Small intestine (tissue), 7 donors: ENCODE measurements around the gene SNORC. TPM values are rescaled to one million over a fixed set of nuclear protein-coding genes. Genes with fewer than 3 reads are reported as not detected.
A peak's percentile ranks its signal among the peaks of the same experiment; 100 is the strongest.

Experiments used
- DNase-seq, 2 donors: peaks; one replicate each; pipeline versions ENCODE4 v3.0.0 to v3.0.0-alpha.2; 2013
- FAIRE-seq: peaks from 2 replicates; lab custom pipeline; 2012; peaks lifted over from hg19 to GRCh38; lab: Jason Lieb, UNC
- H3K27ac ChIP-seq, 3 donors: one replicate each; pipeline ENCODE4 v1.5.1; 2013; ENCODE audit warnings: low read length in 2 of 3, mild to moderate bottlenecking in 2 of 3, control low read depth in 1 of 3, inconsistent platforms in 1 of 3, low read depth in 1 of 3, moderate library complexity in 1 of 3
- H3K27me3 ChIP-seq, 3 donors: one replicate each; pipeline ENCODE4 v1.6.1; 2013; ENCODE audit warnings: low read length in 3 of 3, inconsistent platforms in 1 of 3; ENCODE audit not compliant: control insufficient read depth in 3 of 3, insufficient read depth in 3 of 3
- H3K36me3 ChIP-seq, 3 donors: one replicate each; pipeline ENCODE4 v1.6.1; 2013; ENCODE audit warnings: low read length in 3 of 3, inconsistent platforms in 1 of 3, low read depth in 1 of 3, mild to moderate bottlenecking in 1 of 3, moderate library complexity in 1 of 3; ENCODE audit not compliant: control insufficient read depth in 3 of 3, insufficient read depth in 2 of 3
- H3K4me1 ChIP-seq, 3 donors: one replicate each; pipeline ENCODE4 v1.6.1; 2013; ENCODE audit warnings: low read length in 2 of 3, inconsistent platforms in 1 of 3, low read depth in 1 of 3, mild to moderate bottlenecking in 1 of 3, moderate library complexity in 1 of 3; ENCODE audit not compliant: control insufficient read depth in 3 of 3, insufficient read depth in 2 of 3
- H3K4me3 ChIP-seq, 3 donors: one replicate each; pipeline ENCODE4 v1.5.1; 2013; ENCODE audit warnings: low read length in 3 of 3, control low read depth in 1 of 3, inconsistent platforms in 1 of 3, low read depth in 1 of 3, mild to moderate bottlenecking in 1 of 3, moderate library complexity in 1 of 3
- H3K9me3 ChIP-seq, 2 donors: one replicate each; pipeline ENCODE4 v1.6.1; 2013; ENCODE audit warnings: low read depth in 1 of 2, low read length in 1 of 2; ENCODE audit not compliant: control insufficient read depth in 2 of 2, insufficient read depth in 1 of 2
- WGBS, 3 donors: extraction: QIAGEN DNeasy Blood & Tissue Kit; methylation state at CpG; one replicate each; pipeline ENCODE4 v1.1.7; 2013; 5-methylcytosine and 5-hydroxymethylcytosine counted together
- polyA plus RNA-seq, 4 donors: library from polyadenylated mRNA; stranded (reverse) in 3 of 4; unstranded in 1 of 4; fragments of 200-250 nt in 3 of 4; fragments of 120-200 nt in 1 of 4; gene quantifications; one replicate each; pipeline versions ENCODE4 v1.2.1 to v1.2.3, GENCODE V29; 2013
- donor health status: healthy with polysubstance abuse.
- donor health status: control.
- donor health status: control.
- donor health status: Bipolar disorder and iron deficiency.
- donor health status: healthy.

The SNORC gene
- polyA plus RNA-seq, 4 donors = 6.3 to 16.5 (median 10.4) TPM

DNA sequence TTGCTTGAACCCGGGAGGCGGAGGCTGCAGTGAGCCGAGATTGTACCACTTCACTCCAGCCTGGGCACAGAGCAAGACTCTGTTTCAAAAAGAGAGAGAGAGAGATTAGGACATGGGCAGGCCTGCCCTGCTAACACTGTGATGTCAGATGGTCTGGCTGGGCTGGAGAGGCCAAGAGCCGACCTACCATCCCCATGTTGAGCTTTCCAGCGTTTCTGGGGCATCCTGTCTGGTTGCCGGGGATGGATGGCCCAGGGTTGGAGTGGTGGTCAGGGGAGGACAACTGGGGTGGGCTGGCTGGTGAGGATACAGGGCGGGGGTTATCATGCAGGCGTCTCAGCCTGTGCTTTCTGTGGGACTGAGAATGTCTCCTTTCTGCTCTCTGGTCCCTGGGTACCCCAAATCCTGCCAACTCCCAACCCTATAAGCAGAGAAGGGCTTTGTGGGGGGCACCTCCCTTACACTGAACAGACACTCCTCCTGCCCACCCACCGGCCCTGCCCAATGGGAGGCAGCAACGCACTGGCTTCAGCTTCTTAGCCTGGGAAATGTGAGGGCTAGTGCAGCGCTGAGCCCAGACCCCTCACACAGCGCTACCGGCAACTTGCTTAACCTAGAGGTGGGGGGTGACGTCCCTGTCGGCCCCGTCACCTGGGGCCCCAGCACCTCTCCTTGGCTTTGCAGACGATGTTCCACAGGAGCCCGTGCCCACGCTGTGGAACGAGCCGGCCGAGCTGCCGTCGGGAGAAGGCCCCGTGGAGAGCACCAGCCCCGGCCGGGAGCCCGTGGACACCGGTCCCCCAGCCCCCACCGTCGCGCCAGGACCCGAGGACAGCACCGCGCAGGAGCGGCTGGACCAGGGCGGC, 5.4 kb downstream of the SNORC start:
- H3K27ac ChIP-seq = peak overlapping the region; percentile 70 to 94 (median 88)
- peak overlapping the region; percentile 38 to 69 (median 69) for H3K4me3 ChIP-seq

DNA sequence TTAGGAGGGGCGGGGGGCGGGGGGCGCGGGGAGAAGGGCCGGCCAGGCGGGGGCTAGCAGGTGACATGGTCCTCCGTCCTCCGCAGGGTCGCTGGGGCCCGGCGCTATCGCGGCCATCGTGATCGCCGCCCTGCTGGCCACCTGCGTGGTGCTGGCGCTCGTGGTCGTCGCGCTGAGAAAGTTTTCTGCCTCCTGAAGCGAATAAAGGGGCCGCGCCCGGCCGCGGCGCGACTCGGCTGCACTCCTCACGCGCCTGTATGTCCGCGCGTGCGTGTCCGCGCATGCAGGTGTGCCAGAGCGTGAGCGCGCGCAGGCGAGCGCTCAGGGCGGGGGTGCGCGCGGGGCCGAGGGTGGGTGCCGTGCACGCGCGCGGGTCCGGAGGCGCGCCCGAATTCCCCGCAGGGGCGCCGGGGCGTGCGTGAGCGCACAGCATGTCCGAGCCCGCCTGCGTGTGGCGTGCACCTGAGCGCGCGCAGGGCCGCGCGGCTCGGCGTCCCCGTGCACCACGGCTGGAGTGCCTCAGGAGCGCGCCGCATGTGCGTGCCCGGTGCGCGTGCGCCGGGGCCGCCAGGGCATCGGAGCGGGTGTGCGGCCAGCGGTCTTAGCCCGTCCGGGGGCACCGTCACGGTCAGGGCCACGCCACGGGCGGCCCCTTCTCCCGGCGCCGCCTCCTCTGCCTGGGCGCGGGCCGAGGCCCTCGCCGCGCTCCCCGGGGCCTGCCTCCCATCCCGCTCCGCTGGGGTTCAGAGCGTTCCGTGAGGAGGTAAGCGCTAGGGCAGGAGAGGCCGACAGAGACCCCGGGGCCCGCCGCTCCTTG, 6.3 kb downstream of the SNORC start:
- 0 to 1% (median 1%) methylated on average over 77 to 118 of the region's 119 CpGs for WGBS, 3 donors
- Histone ChIP-seq H3K9me3 (no peaks in the 10 kb centered on the region), H3K27ac (peak overlapping the region; percentile 66 to 81 (median 81)), H3K4me3 (peak overlapping the region; percentile 38 to 69 (median 69)), H3K36me3 (peaks cover 0 to 50% (median 2%) of the 10 kb centered on the region in 3 donors), H3K4me1 (peaks cover 3 to 48% (median 5%) of the 10 kb centered on the region in 3 donors), H3K27me3 (peaks cover 0 to 2% (median 0%) of the 10 kb centered on the region in 3 donors)
- DNase-seq (peak; percentile 81 to 90), FAIRE-seq (no peak)

More for the DNA sequence above, 5.4 kb downstream of the SNORC start:
- FAIRE-seq (no peak), DNase-seq (peak in 1 of 2 donors; percentile 64)
- H3K4me1 ChIP-seq = peaks cover 3 to 53% (median 5%) of the 10 kb centered on the region in 3 donors
- 10 to 19% (median 15%) methylated on average over 28 to 37 of the region's 37 CpGs for WGBS, 3 donors
- peaks cover 0 to 47% (median 2%) of the 10 kb centered on the region in 3 donors for H3K36me3 ChIP-seq
- H3K9me3 ChIP-seq = no peaks in the 10 kb centered on the region
- peaks cover 0 to 2% (median 0%) of the 10 kb centered on the region in 3 donors for H3K27me3 ChIP-seq

DNA sequence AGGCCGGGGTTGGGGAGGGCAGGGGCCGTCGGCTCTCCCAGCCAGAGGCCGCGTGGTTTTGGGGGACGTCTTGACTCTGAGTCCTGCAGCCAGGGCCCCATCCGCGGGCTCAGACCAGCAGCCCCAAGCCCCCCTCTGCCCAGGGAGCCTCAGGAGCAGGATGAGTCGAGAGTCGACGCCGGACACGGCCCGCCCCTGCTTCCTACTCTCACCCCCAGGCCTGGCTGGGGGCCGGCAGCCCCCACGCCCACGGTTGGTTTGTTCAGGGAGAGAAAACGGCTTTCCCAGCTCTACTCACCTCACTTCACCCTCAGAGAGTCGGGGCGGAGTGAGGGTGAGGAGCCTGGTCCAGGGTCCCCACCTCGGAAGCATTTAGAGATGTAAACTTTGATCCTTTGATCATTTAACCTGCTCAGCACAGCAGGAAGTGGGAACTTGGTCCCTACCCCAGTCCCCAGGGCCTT, 6.9 kb downstream of the SNORC start:
- Histone ChIP-seq H3K27me3 (peaks cover 0 to 2% (median 0%) of the 10 kb centered on the region in 3 donors), H3K4me1 (peaks cover 3 to 42% (median 5%) of the 10 kb centered on the region in 3 donors), H3K27ac (peak overlapping the region; percentile 58 to 81 (median 65)), H3K9me3 (no peaks in the 10 kb centered on the region), H3K36me3 (peaks cover 0 to 46% (median 5%) of the 10 kb centered on the region in 3 donors), H3K4me3 (peak overlapping the region; percentile 29 to 69 (median 62))
- WGBS, 3 donors = 5 to 21% (median 20%) methylated on average over 18 to 21 of the region's 21 CpGs
- DNase-seq (peak; percentile 59 to 73), FAIRE-seq (no peak)

DNA sequence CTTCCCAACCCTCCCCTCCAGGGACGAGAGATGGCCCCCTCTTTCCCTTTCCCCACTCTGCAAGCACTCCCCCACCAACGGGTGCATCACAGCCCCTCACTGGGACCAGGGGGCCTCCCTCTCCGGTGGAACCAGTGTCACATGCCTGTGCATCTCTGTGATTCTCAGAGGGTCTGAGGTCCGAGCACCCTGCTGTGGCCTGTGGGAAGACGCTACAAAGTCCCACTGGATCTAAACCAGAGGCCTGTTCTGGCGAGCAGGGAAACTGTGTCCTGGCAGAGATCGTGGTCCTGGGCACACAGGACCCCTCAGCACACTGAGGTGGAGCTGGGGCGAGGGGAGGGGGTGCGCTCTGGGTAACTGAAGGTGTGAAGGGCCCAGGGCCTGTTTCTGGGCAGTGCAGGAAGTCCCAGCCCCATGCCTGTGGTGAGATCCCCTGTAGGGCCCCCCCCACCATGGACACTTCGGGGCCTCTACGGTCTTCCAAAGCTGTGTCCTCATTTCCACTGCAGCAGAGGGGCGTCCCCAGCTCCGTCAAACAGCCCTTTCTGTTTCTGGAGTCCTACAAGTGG, 8.0 kb downstream of the SNORC start:
- no peak for FAIRE-seq
- H3K36me3 ChIP-seq = peaks cover 0 to 53% (median 7%) of the 10 kb centered on the region in 3 donors
- H3K4me1 ChIP-seq = peaks cover 3 to 32% (median 5%) of the 10 kb centered on the region in 3 donors
- no peak overlapping the region for H3K4me3 ChIP-seq
- no peak for DNase-seq
- no peak overlapping the region for H3K27ac ChIP-seq
- peaks cover 0 to 2% (median 0%) of the 10 kb centered on the region in 3 donors for H3K27me3 ChIP-seq
- H3K9me3 ChIP-seq = no peaks in the 10 kb centered on the region
- 87 to 92% (median 88%) methylated on average over 13 of the region's 13 CpGs for WGBS, 3 donors

DNA sequence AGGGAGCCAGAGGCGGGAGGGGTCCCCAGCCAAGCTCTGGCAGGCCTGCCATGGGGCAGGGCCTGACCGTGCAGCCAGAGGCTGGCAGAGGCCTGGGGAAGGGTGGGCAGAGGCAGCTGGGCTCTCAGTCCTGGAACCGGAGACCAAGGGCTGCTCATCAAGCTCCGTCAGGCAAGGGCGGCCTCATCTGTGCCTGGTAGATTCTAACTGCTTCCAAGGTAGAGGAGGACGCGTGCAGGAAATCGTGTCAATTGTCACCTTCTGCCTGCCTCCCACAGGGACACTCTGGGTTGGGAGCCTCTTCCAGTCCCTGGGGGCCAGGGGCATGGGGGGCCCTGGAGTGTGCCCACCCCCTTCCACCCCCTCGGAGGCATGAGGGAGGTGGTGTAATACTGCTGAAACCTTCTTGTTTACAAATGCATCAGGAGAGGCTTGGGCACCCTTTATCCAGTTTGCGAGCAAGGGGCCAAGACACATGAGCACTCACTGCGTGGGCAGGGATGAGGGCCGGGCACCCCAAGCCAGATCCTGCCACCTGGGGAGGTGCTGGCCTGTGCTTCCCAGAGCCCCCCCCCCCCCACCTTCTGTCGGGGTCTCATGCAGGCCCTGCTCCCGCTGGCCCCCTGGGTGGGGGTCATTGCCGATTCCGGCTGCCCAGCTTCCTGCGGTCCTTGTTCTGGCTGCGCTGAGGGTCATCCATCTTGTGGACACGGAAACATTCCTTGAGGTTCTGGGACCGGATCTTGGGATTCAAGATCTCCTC, 9.0 kb downstream of the SNORC start:
- H3K4me3 ChIP-seq = no peak overlapping the region
- no peak for FAIRE-seq
- H3K4me1 ChIP-seq = peaks cover 0 to 22% (median 3%) of the 10 kb centered on the region in 3 donors
- no peak for DNase-seq
- no peaks in the 10 kb centered on the region for H3K9me3 ChIP-seq
- 78 to 83% (median 82%) methylated on average over 19 to 20 of the region's 20 CpGs for WGBS, 3 donors
- H3K27me3 ChIP-seq = peaks cover 0 to 2% (median 0%) of the 10 kb centered on the region in 3 donors
- H3K36me3 ChIP-seq = peaks cover 0 to 59% (median 9%) of the 10 kb centered on the region in 3 donors
- H3K27ac ChIP-seq = no peak overlapping the region

DNA sequence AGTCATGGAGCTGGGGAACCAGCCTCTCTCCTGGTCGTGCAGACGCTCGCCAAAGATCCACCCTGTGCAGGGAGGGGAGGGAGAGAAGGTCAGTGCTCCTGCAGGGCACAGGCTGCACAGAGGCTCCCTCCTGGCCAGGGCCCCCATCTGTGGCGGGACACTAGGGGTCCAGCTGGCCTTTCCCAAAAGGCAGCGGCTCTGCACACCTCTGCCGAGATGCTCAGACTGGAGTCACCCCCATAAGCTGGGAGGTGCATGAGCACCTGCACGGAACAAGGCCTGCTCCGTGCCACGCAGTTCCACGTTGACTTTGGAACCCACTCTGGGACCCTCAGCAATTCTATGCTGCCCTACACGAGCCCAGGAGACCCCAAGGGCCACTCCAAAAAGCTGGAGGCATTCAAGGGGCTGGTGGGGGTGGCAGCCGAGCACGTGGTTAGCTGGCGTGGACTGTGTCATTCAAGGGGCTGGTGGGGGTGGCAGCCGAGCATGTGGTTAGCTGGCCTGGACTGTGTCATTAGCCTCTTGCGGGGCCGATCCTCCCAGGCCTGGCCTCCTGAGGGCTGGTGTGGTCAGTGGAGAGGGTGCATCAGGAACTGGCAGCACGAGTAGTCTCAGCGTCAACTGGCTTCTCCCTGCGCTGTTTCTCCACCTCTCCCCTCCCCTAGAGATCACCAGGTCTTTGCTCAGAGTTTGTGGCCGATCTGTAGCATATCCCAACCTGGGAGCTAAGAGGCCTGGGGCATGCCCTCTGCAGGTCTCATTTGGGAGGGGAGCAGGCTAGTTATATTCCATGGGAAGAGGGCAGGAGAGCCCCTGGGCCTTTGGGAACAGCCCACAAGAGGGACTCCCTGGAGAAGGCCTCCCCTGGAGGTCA, 9.8 kb downstream of the SNORC start:
- WGBS, 3 donors = 83 to 89% (median 85%) methylated on average over 21 of the region's 21 CpGs
- H3K4me1 ChIP-seq = peaks cover 0 to 15% (median 3%) of the 10 kb centered on the region in 3 donors
- peaks cover 0 to 64% (median 12%) of the 10 kb centered on the region in 3 donors for H3K36me3 ChIP-seq
- H3K9me3 ChIP-seq = no peaks in the 10 kb centered on the region
- H3K27ac ChIP-seq = no peak overlapping the region
- peaks cover 0 to 2% (median 0%) of the 10 kb centered on the region in 3 donors for H3K27me3 ChIP-seq
- FAIRE-seq (no peak), DNase-seq (no peak)
- H3K4me3 ChIP-seq = no peak overlapping the region
